Suppressor macrophage treated with lipopolysaccharide for 4 hours (primary cell): Measurements from ENCODE around the gene C19orf73.

Experiments
- DNase-seq: peaks from one replicate; pipeline ENCODE4 v3.0.0-alpha.2; 2020

C19orf73 gene

GRCh38 chr19:49118565-49119410, at the start of gene C19orf73:
TSS of gene C19orf73 (minus strand) at chr19:49119143. CDS start at chr19:49119022, 121 bp downstream.
- DNase-seq = peak; percentile 97

- no peak for DNase-seq
These were observed 49.5 kb upstream of the C19orf73 start for GRCh38 chr19:49168421-49168820.

DNA sequence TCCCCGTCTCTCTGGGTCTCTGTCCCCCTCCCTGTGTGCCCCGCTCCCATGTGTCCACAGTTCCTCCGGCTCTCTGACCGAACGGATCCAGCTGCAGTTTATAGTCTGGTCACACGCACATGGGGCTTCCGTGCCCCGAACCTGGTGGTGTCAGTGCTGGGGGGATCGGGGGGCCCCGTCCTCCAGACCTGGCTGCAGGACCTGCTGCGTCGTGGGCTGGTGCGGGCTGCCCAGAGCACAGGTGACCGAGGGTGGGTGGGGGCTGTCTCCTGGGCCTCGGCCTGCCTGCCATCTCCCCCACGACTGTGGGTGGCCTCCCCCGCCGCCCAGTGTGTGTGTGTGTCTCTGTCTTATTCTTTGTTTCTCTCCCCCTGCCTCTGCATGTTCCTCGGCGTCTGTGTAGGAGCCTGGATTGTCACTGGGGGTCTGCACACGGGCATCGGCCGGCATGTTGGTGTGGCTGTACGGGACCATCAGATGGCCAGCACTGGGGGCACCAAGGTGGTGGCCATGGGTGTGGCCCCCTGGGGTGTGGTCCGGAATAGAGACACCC, 49.0 kb upstream of the C19orf73 start:
- no peak for DNase-seq

DNA sequence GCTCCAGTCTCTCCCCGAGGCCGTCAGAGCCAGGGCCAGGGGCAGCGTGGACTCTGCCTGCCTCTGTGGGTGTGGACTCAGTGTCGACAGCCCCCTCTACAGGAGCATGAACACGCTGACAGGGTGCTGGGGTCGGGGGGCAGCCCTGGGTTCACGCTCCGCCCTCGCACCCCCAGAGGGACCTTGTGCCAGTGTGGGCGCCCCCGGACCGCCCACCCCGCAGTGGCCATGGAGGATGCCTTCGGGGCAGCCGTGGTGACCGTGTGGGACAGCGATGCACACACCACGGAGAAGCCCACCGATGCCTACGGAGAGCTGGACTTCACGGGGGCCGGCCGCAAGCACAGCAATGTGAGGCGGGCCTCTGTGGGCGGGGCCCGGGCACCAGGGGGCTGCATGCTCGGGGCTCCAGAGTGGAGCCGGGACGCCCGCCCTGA, 46.9 kb upstream of the C19orf73 start:
- no peak for DNase-seq

GRCh38 chr19:49165111-49165750, 46.3 kb upstream of the C19orf73 start:
- no peak for DNase-seq

GRCh38 chr19:49161987-49162386, 43.0 kb upstream of the C19orf73 start:
- DNase-seq = no peak

GRCh38 chr19:49160450-49161189, 41.7 kb upstream of the C19orf73 start:
- DNase-seq = no peak

- DNase-seq = peak; percentile 87
These were observed 38.7 kb upstream of the C19orf73 start, which contains the start of gene TRPM4 for GRCh38 chr19:49157445-49158224. TSS of gene TRPM4 (plus strand) at chr19:49157792. CDS start at chr19:49157867, 75 bp downstream.

DNA sequence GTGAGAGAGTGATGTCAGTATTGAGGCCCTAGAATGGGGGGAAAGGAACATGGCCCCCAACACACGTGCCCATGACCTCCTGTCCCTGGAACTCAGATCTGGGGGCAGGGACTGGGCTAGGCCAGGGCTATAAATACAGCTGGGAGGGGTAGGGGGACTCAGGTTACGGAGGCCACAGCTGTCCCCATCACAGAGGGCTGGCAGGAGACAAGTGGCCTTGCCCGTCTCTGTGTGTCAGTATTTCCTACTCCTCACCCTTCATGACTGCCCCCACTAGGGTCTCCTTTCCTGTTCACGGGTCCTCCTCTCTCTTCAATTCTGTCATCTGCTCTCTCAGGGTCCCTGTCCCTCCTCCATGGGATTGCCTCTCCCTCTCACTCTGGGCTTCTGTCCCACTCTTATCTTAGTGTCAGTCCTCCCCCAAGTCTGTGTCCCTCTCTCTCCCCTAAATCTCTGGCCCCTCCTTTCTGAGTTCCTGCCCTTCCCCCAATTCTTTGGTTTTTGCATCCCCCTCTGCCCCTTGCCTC, 36.9 kb upstream of the C19orf73 start:
- DNase-seq = no peak

- no peak for DNase-seq
These were observed 36.3 kb upstream of the C19orf73 start, which contains the start of gene HRC for GRCh38 chr19:49155005-49155819. TSS of gene HRC (minus strand) at chr19:49155396. CDS start at chr19:49155237, 159 bp downstream.

GRCh38 chr19:49154279-49154678, 35.3 kb upstream of the C19orf73 start:
- DNase-seq = no peak

DNA sequence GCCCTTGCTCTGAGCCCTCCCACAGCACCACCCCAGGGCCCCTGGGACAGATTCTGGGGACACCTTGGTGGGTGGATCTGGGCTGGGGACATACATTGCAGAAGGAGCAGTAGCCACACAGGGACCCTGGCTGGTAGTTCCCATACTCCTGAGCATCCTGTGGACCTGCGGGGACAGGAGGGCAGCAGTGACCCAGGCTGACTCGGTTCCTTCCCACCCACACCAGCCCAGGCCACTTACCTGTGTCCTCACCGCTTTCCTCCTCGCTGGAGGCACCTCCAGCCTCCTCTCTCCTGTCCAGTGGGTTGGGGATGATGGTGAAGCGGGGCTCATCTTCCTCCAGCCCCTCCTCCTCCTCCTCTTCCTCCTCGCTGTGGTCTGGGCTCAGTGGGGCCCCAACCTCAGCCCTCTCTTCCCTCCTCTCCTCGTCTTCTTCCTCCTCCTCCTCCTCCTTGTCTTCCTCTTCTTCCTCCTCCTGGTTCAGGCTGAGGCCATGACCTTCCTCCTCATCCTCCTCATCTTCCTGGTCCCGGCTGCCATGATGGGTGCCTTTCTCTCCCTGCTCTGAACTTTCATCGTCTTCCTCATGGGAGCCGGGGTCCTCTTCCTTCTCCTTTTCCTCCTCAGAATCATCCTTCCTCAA, 34.3 kb upstream of the C19orf73 start:
- DNase-seq = no peak

GRCh38 chr19:49152119-49152550, 33.2 kb upstream of the C19orf73 start:
- DNase-seq = no peak

DNA sequence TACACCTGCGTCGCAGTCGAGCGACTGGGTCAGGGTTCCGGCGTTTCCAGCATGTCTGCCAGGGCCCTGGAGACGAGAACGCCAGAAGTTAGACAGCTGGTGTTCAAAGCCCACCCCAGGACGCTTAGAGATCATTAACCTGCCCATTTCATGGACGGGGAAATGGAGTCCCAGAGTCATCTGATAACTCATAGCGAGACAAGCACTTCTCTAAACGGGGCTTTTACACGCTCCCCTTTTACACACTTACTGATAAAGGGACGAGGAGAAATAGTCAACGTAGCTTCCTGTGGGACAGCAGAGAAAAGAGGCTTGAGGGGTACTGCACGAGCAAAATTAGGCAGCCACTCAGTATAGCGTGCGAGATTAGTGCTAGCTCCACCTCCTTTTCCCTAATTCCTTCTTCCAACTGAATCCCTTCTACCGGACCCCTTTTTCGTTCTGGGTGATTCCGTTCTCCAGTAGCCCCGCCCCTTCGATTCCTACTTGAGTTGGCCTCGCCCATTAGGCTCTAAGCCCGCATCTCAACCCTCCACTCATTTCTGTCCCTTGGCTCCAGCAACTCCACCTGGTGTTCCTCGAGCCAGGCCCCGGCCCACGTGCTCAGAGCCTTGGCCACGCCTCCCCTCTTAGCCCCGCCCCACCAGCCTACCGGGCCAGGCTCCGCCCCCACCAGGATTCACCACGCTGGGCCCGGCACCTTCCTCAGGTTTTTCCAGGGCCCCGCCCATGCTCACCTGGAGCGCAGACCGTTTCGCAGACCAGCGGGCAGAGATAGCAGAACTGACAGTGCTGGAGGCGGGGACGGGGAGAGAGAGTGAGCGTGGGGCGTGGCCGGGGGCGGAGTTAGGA, 32.5 kb upstream of the C19orf73 start:
- DNase-seq = peak; percentile 24

- DNase-seq = no peak
These were observed 32.0 kb upstream of the C19orf73 start for GRCh38 chr19:49150944-49151243.

DNA sequence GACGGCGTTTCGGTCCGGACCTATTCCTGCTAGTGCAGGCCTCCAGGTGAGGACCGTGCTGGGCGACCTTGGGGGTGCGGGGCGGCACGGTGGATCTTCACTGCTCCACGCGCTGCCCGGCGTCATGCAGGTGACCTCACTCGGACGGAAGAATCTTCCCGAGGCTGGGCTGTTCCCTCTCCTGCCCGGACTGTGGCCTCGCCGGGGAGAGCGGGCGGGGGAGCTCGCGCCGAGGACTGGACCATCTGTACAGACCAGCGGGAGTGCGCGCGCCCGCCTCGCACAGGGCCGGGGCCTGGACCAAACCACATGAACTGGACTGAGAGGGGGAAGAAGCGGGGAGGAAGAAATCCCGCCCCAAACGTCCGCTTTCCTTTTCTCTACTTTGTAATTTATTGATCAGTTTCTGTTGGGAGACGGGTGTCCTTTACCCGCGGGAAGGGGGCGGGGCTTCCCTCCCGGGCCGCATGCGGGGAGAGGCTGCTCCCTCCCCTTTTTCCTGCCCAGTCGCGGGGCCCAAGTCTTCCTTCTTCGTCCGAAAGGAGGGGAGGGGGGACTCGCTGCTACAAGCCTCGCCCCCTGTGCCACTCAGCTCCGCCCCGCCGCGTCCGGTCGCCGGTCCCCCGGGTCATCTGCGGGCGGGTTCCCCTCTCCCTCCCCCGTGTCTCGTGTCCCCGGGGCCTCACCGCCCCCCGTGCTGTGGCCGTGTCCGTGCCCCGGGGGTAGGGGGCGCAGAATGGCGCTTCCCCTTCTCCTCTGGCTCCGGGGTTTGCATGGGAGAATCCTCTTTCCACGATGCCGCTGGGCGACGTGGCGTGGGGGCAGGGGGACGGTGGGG, 31.4 kb upstream of the C19orf73 start:
- peak; percentile 70 for DNase-seq

DNA sequence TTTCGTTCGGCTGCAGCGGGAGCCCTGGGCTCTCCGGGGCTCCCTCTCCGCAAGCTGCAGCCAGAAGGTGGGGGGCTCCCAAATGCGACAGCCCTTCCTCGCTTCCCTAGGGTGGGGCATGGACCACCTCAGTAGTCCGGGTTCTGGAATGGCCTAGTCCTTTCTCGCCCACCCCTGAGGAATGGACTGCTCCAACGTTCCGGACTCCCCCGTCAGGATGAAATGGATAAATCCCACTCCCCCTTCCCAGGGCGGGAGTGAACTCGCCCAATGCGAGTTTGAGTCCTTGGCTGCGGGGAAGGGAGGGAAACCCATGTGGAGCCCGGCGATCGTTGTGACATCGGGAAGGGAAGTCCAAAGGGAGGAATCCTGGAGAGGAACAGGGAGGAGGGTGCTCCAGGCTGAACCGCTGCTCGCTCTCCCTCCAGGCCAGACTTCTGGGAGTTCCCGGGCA, 30.7 kb upstream of the C19orf73 start:
- peak; percentile 55 for DNase-seq
